Gastrocnemius medialis (tissue), 4 donors: ENCODE measurements around the gene NSMCE1. TPM values are rescaled to one million over a fixed set of nuclear protein-coding genes. Genes with fewer than 3 reads are reported as not detected.

Experiments used
- ATAC-seq, 2 donors: fragments of 150-250 bp; one replicate each; pipeline ENCODE4 v1.9.1; 2016
- DNase-seq, 2 donors: peaks; one replicate each; pipeline ENCODE4 v3.0.0-alpha.2; 2019
- H3K27ac ChIP-seq, 4 donors: fragments of 200-600 bp; sonication (generic); 1 replicate in 1 of 4; 2 replicates in 3 of 4; pipeline ENCODE4 v1.5.1; 2016 to 2018; ENCODE audit warnings: mild to moderate bottlenecking in 2 of 4, moderate library complexity in 1 of 4
- H3K27me3 ChIP-seq, 3 donors: fragments of 200-600 bp; sonication (generic) in 2 of 3; 1 replicate in 1 of 3; 2 replicates in 2 of 3; pipeline versions ENCODE4 v1.5.1 to v1.6.0; 2016 to 2019; ENCODE audit warnings: mild to moderate bottlenecking in 1 of 3, moderate library complexity in 1 of 3
- H3K36me3 ChIP-seq, 2 donors: fragments of 200-600 bp; sonication (generic) in 1 of 2; one replicate each; pipeline ENCODE4 v1.5.1; 2017 to 2018
- H3K4me1 ChIP-seq, 2 donors: fragments of 200-600 bp; sonication (generic) in 1 of 2; one replicate each; pipeline ENCODE4 v1.5.1; 2016 to 2017; ENCODE audit warnings: mild to moderate bottlenecking in 2 of 2
- H3K4me3 ChIP-seq, 4 donors: fragments of 200-600 bp; sonication (generic) in 3 of 4; 1 replicate in 1 of 4; 2 replicates in 3 of 4; pipeline ENCODE4 v1.5.1; 2016 to 2019; ENCODE audit warnings: mild to moderate bottlenecking in 2 of 4
- H3K9me3 ChIP-seq, 3 donors: fragments of 200-600 bp; sonication (generic) in 2 of 3; 1 replicate in 1 of 3; 2 replicates in 2 of 3; pipeline ENCODE4 v1.5.1; 2016 to 2019
- POLR2A ChIP-seq, 2 donors: fragments of 450-650 bp; IDR thresholded peaks; one replicate each; pipeline ENCODE4 v1.6.1; 2017; ENCODE audit warnings: antibody characterized with exemption in 2 of 2, mild to moderate bottlenecking in 2 of 2, moderate library complexity in 2 of 2
- in situ Hi-C, 4 donors: fragments of 200-750 bp; cut with MboI; loops; one replicate each; pipeline versions ENCODE4 v1.15.0 to v1.8.0; 2017; ENCODE audit warnings: low sequenced_read_pairs in 4 of 4
- intact Hi-C: fragments of 100-400 bp; cut with DNase I; formaldehyde crosslinking; loops from one replicate; pipeline ENCODE4 v1.15.1; 2023; ENCODE audit warnings: low total_unique reads
- total RNA-seq, 4 donors: library from RNA; depleted of rRNA; stranded (reverse); fragments of >200 nt; gene quantifications; one replicate each; pipeline versions ENCODE4 v1.1.0 to v1.2.3, GENCODE V29; 2016
- TF ChIP-seq, protein P1 (sequence below), 5 experiments: fragments of 450-650 bp in 3 of 5; fragments of 200-600 bp in 2 of 5; sonication (generic) in 2 of 5; IDR thresholded peaks in 4 of 5; conservative IDR thresholded peaks in 1 of 5; 1 replicate in 4 of 5; 2 replicates in 1 of 5; pipeline ENCODE4 v1.5.1; 2016 to 2019; ENCODE audit warnings: antibody characterized with exemption in 5 of 5, mild to moderate bottlenecking in 3 of 5, moderate library complexity in 3 of 5

The NSMCE1 gene
- total RNA-seq, 4 donors from 2014 or later = 20.2 to 29.1 (median 22.0) TPM

DNA sequence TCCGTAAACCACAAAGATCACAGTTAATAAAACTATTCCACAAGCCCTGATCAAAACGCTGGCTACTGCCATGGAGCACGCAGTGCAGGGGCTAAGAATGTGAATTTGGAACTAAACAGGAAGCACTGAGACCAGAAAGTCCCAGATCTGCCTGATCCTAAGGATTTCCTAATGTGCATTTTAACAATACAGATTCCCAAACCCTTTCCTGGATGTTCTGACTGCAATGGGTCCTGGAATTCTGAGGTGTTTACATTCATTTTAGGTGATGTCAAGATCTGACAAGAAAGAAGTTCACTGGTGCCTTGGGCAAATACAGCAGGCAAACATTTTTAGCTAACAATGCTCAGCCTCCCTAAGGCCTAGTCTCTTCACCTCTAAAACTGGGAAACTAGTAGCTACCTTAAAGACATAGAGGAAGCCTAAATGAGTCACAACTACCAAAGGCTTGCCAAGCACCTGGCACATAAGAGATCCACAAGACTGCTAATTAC, 10.3 kb downstream of the NSMCE1 start:
- intact Hi-C loops = no loop called here
- no peak for TF ChIP-seq POLR2A (IDR thresholded peaks at IDR 0.05)
- peaks cover 3 to 18% of the 10 kb centered on the region in 2 donors for H3K36me3 ChIP-seq
- peak overlapping the region; percentile 54 to 68 (median 64) for H3K27ac ChIP-seq
- DNase-seq (no peak), ATAC-seq (peak; percentile 60 to 66)
- no peaks in the 10 kb centered on the region for H3K9me3 ChIP-seq
- in situ Hi-C loops = no loop called here
- no peak overlapping the region for H3K4me3 ChIP-seq
- H3K4me1 ChIP-seq = peaks cover 6 to 17% of the 10 kb centered on the region in 2 donors
- H3K27me3 ChIP-seq = no peaks in the 10 kb centered on the region

DNA sequence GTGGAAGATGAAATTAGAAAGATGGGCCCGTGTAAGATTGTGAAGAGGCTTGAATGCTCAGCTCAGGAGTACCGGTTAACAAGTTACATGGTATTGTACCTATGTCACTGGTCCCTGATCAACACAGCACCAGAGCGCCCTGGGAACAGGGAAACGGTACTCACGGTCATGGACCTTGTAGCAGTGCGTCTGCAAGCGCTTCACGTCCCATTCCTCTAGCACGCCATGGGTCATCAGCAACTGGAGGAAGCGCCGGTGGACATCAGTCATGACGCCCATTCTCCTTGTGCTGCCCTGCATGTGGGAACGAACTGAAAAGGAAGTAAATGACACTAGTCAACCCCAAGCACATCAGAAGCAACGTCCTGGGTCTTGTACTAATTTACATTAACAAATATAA, 11.3 kb downstream of the NSMCE1 start:
- Histone ChIP-seq H3K9me3 (no peaks in the 10 kb centered on the region), H3K36me3 (peaks cover 3 to 18% of the 10 kb centered on the region in 2 donors), H3K4me3 (no peak overlapping the region), H3K27ac (peak overlapping the region in 2 of 4 donors; percentile 64 to 68), H3K4me1 (peaks cover 6 to 17% of the 10 kb centered on the region in 2 donors), H3K27me3 (no peaks in the 10 kb centered on the region)
- intact Hi-C loops = no loop called here
- no peak for TF ChIP-seq POLR2A (IDR thresholded peaks at IDR 0.05)
- TF ChIP-seq, protein P1, sequence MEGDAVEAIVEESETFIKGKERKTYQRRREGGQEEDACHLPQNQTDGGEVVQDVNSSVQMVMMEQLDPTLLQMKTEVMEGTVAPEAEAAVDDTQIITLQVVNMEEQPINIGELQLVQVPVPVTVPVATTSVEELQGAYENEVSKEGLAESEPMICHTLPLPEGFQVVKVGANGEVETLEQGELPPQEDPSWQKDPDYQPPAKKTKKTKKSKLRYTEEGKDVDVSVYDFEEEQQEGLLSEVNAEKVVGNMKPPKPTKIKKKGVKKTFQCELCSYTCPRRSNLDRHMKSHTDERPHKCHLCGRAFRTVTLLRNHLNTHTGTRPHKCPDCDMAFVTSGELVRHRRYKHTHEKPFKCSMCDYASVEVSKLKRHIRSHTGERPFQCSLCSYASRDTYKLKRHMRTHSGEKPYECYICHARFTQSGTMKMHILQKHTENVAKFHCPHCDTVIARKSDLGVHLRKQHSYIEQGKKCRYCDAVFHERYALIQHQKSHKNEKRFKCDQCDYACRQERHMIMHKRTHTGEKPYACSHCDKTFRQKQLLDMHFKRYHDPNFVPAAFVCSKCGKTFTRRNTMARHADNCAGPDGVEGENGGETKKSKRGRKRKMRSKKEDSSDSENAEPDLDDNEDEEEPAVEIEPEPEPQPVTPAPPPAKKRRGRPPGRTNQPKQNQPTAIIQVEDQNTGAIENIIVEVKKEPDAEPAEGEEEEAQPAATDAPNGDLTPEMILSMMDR (IDR thresholded peaks at IDR 0.05 in 4 of 5, conservative IDR thresholded peaks at IDR 0.05 in 1 of 5) = no peak
- in situ Hi-C loops = no loop called here
- DNase-seq = no peak
- ATAC-seq = no peak

DNA sequence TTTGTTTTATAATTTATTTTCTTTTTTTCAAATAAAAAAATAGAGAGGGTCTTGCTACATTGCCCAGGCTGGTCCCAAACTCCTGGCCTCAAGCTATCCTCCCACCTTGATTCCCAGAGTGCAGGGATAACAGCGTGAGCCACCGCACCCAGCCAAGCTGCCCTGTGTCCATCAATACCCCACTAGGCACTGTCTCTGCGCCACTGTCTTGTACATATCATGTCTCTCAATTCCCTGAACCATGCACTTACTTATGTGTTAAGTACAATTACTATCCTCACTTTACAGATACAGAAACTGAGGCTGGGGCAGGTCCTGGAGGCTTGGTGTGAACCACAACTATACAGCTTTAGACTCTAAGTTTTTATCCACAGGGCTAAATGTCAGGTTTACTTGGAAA, 11.7 kb downstream of the NSMCE1 start:
- Histone ChIP-seq H3K27ac (no peak overlapping the region), H3K4me1 (peaks cover 6 to 17% of the 10 kb centered on the region in 2 donors), H3K4me3 (no peak overlapping the region), H3K9me3 (no peaks in the 10 kb centered on the region), H3K27me3 (no peaks in the 10 kb centered on the region), H3K36me3 (peaks cover 3 to 18% of the 10 kb centered on the region in 2 donors)
- in situ Hi-C loops (no loop called here), intact Hi-C loops (no loop called here)
- ATAC-seq (no peak), DNase-seq (no peak)
- TF ChIP-seq POLR2A (IDR thresholded peaks at IDR 0.05) = no peak

DNA sequence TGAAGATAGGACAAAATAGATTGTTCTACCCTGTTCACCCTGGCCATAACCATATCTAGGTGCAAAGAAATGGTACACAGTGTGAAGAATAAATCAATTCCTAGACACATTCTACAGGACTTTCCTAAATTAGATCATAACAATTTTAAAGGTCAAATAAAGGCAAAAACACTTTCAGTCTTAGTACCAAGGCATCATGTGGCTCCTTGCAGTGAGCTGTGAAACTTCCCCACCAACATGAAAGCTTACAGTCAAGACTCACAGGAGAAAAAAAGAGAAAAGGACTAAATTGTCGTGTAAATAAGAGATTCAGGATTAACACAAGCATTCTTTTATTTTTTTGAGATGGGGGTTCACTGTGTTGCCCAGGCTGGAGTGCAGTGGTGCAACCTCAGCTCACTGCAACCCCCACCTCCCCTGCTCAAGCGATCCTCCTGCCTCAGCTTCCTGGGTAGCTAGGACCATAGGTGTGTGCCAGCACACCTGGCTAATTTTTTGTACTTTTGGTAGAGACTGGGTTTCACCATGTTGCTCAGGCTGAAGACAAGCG, 14.2 kb downstream of the NSMCE1 start:
- Histone ChIP-seq H3K36me3 (peaks cover 3 to 18% of the 10 kb centered on the region in 2 donors), H3K27ac (no peak overlapping the region), H3K27me3 (no peaks in the 10 kb centered on the region), H3K9me3 (no peaks in the 10 kb centered on the region), H3K4me1 (peaks cover 6 to 14% of the 10 kb centered on the region in 2 donors), H3K4me3 (no peak overlapping the region)
- no peak for ATAC-seq
- no peak for DNase-seq
- TF ChIP-seq, protein P1 (IDR thresholded peaks at IDR 0.05 in 4 of 5, conservative IDR thresholded peaks at IDR 0.05 in 1 of 5) = no peak
- no peak for TF ChIP-seq POLR2A (IDR thresholded peaks at IDR 0.05)
- in situ Hi-C loops = no loop called here
- intact Hi-C loops = no loop called here

DNA sequence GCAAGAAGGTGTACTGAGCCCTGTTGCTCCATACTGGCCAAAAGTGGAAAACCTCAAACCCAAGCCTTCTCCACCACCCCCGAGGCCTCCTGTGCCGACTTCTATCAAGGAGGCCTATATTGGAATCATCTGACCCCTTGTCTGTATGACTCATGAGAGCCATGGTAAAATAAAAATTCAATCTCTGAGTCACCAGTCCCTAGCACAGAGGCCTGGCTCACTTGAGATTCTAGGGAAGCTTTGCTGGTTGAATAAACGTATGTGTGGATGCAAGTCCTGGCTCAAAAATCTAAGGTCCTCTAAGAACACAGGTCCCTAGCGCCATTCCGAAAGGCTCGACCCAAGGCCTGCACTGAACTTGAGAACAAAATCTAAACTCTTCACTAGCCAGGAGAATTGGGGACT, 15.0 kb downstream of the NSMCE1 start:
- DNase-seq (no peak), ATAC-seq (no peak)
- Histone ChIP-seq H3K27me3 (no peaks in the 10 kb centered on the region), H3K27ac (no peak overlapping the region), H3K4me1 (peaks cover 0 to 14% of the 10 kb centered on the region in 2 donors), H3K36me3 (peaks cover 3 to 18% of the 10 kb centered on the region in 2 donors), H3K4me3 (no peak overlapping the region), H3K9me3 (no peaks in the 10 kb centered on the region)
- TF ChIP-seq, protein P1 (IDR thresholded peaks at IDR 0.05 in 4 of 5, conservative IDR thresholded peaks at IDR 0.05 in 1 of 5) = no peak
- intact Hi-C loops (no loop called here), in situ Hi-C loops (no loop called here)

DNA sequence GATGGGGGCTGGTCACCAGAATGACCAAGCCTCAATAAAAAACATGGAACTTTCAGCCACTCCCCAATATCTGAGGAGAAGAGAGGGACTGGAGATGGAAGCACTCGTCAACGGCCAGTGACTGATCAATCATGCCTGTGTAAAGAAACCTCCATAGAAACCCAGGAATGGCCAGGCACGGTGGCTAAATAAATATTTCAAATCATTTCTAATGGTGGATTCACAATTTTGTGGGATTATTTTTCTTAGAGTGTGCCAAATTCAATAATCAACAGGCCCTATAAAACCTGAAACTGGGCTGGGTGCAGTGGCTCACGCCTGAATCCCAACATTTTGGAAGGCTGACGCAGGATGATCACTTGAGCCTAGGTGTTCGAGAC, 16.4 kb downstream of the NSMCE1 start:
- no peak for ATAC-seq
- H3K27me3 ChIP-seq = no peaks in the 10 kb centered on the region
- no peaks in the 10 kb centered on the region for H3K9me3 ChIP-seq
- H3K36me3 ChIP-seq = peaks cover 3 to 17% of the 10 kb centered on the region in 2 donors
- H3K27ac ChIP-seq = no peak overlapping the region
- peaks cover 0 to 7% of the 10 kb centered on the region in 2 donors for H3K4me1 ChIP-seq
- no peak for DNase-seq
- in situ Hi-C loops = no loop called here
- intact Hi-C loops = no loop called here
- TF ChIP-seq, protein P1 (IDR thresholded peaks at IDR 0.05 in 4 of 5, conservative IDR thresholded peaks at IDR 0.05 in 1 of 5) = no peak
- TF ChIP-seq POLR2A (IDR thresholded peaks at IDR 0.05) = no peak
- H3K4me3 ChIP-seq = no peak overlapping the region
